Left renal pelvis (tissue), 4 donors: Measurements from ENCODE around the gene RPTOR. TPM values are rescaled to one million over a fixed set of nuclear protein-coding genes. Genes with fewer than 3 reads are reported as not detected.
"Not testable (repeated sequence)": the region's sequence is repeated elsewhere in the genome, so short reads cannot be mapped to it uniquely, and the experiment has no call there.

ENCODE experiments used
- DNase-seq, 4 donors: peaks; one replicate each; pipeline ENCODE4 v3.0.0-alpha.2; 2013; ENCODE audit warnings: low read depth in 4 of 4, low spot score in 3 of 4
- polyA plus RNA-seq, 4 donors: library from polyadenylated mRNA; unstranded; fragments of 120-200 nt; gene quantifications; one replicate each; pipeline ENCODE4 v1.2.1, GENCODE V29; 2013; ENCODE audit not compliant: insufficient read length in 4 of 4

Gene RPTOR
- polyA plus RNA-seq, 4 donors, result 15.1 to 21.2 (median 16.9) TPM

DNA sequence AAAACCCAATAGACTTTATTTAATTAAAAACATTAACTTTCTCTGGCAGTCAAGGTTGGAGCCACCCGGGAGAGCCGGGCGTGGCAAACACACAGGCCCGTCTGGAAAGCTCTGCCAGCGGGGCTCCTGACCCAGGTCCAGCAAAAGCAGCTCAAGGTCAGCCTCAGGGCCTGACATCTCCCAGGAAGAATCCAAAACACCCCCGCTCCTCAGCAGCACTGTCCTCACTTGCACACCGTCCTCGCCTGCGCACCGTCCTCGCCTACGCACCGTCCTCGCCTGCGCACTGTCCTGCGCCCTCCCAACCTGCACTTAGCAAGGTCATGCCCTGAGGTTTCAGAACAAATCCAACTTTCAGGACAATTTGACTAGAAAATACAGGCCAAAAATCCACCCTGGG lies 31.4 kb upstream of the RPTOR start:
- DNase-seq, result no peak

DNA sequence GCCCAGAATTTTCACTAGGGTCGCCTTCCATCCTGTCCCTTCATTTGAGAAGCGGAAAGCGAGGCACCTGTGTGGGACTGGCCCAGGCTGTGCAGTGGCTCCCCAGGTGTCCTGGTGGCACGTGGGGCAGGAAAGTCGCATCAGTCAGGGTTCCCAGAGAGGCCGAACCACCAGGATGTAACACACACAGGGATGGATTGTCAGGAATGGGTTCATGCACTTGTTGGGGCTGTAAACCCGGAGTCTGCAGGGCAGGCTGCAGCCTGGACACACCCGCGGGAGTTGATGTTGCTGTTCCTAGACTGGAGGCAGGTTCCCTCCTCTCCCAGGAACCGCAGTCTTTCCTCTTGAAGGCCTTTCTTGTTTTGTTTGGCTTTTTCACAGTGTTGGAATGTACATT lies 30.7 kb upstream of the RPTOR start:
- DNase-seq, result no peak

DNA sequence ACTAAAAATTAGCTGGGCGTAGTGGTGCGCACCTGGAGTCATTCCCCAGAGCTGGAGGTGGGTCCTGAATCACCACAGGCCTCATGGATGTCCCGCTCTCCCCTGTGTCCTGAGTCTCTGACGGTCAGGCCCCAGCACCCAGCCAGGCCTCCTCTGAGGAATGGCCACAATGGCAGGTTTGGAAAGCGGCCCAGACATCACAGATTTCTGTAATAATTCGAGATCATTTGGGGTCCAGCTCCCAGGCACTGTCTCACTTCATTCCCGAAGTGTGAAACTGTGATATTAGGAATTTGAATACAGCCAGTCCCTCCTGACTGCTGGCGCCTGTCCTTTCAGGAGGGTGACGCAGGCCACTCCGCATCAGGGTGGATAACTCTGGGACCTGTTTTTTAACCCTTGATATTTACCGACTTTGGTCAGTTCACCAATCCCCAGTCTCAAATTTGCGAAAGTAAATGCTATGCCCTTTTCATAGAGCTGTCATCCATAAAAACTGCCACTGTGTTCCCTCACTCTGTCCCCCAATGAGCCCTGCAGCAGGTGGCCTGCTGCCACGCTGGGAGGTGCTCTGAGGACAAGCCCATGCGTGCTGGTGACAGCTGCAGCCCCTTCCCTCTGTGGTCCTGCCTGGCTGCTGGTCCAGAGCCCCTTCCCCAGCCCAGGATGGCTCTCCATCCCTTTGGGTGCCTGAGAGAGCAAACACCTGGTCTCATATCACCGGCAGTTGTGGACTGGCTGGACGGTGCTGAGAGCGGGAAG lies 28.3 kb upstream of the RPTOR start:
- DNase-seq, result no peak

- no peak for DNase-seq
Measured at GRCh38 chr17:80517641-80518040, 27.0 kb upstream of the RPTOR start.

- no peak for DNase-seq
Measured at GRCh38 chr17:80518392-80518791, 26.2 kb upstream of the RPTOR start.

DNA sequence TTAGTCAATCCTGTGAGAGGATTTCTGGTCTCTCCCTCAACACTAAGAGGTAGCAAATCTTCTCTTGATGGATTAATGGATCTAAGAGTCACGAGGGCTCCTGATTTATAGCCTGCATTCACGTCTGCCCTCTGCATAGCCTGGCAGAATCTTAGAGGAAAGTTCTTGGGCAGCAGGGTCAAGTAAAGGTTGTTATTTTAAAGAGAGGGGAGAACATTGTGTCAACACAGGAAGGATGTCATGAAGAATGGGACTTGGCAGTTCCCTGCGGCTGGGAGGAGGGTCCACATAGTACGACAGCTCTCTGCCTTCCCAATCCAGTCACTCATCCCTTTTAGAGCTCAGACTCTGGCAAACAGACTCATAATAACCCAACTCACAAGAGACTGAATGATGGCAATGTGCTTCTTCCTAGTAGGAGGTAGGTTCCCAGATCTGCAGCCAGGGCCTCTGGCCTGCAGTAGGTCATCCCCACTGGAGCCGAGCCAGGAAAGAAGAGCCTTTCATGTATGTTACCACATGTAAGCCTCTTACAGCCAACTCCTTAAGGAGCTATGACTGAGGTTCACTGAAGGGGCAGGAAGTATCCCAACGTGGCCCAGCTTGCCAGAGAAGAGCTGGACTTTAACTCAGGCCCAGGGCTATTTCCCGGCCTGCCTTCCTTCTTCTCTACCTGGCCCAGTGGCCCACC lies 25.4 kb upstream of the RPTOR start:
- DNase-seq, result no peak

DNA sequence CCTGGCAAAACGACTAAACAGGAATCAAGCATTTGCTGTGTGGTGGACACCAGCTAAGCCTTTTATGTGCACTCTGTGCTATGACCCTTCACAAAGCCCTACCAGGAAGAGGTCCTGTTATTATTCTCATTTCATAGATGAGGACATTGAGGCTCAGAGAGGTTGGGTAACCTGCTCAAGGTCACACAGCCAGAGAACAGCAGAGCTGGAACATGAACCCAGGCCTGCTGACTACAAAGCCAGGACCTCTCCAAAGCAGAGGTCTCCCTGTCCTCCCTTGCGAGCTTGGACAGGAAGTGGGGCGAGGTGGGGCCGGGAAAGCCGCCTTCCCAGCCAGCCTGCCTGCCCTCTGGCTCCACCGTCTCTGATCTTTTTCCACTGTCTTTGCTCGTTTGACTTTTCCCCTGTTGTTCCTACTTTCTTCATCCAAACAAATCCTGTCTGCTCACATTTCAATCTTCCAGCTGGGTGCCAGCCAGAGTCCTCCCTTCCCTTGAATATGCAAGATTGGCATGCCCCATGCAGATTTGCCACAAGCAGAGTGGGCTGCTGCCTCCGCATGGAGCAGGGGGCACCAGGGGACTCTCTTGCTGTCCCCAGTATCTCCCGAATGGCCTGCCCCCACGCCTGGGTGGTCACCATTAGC lies 23.7 kb upstream of the RPTOR start:
- DNase-seq, result no peak

GRCh38 chr17:80523054-80523744 lies 21.4 kb upstream of the RPTOR start:
- DNase-seq, result no peak

DNA sequence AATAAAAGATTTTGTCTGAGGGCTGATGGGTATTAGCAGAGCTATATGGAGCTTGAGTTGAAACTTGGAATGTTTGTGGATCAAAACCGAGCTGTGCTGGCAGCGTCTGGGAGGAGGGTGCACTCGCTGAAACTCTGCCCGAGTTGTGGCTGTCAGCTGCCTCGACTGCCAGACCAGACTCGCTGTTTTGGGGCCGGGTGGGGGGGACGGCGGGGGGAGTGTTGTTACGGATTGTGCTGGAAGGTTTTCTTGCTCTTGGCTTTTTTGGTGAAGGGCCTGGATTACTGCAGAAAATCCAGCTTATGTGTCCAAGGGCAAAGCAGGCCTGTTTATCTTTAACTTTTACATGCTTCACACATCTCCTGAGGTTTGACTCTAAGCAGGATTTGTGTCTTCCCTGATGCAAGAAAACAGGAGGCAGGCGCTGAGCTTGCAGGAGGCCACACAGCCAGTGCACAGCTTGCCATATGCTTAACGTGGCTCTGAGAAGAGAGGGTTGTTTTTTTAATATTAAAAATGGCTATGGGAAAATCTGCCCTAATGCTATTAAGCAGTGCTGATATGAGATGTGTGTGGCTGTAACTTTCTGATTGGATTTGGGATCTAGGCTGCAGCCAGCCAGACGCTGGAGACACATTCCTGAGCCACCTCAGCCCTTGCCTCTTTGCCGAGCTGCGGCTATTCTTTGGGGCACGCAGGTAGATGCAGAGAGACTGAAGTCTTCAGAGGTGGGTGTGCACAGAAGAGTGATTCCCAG lies 20.5 kb upstream of the RPTOR start:
- no peak for DNase-seq

GRCh38 chr17:80526116-80526910 lies 18.3 kb upstream of the RPTOR start:
- DNase-seq, result no peak

GRCh38 chr17:80527016-80527645 lies 17.5 kb upstream of the RPTOR start:
- DNase-seq, result no peak

GRCh38 chr17:80528536-80528935 lies 16.1 kb upstream of the RPTOR start:
- no peak for DNase-seq

DNA sequence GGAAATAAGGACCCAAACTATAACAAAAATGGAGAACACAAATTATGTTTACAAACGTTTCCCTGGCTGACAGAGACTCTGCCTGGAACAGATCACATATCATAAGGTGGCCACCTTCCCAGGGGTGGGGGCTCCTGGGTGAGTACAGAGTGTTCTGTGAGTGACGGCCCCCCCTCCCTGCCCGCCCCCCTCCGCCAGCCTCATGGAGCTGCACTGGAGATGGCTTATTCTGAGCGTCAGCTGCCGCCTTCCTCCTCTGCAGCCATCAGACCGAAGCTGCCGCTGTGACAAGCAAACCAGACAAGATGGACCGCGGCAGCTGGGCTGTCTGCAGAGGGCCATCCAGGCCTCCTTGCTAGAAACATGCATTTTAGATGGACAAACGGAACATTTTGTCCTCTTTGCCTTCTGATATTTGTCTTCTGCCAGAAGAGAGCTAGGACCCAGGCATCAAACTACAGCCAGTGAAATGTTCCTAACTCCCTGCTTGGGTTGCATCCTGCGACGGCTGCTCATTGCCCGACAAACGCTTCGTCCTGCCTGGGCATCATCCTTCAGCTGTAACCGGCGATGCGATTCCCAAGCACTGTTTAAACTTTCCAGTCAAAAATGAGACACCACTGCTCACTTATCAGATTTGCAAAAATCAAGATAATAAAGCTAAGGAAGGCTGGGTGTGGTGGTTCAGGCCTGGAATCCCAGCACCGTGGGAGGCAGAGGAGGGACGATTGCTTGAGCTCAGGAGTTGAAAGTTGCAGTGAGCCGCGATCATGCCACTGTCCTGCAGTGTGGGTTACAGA lies 15.3 kb upstream of the RPTOR start:
- no peak for DNase-seq

- DNase-seq, result no peak
Measured at GRCh38 chr17:80529904-80530292, 14.7 kb upstream of the RPTOR start.

DNA sequence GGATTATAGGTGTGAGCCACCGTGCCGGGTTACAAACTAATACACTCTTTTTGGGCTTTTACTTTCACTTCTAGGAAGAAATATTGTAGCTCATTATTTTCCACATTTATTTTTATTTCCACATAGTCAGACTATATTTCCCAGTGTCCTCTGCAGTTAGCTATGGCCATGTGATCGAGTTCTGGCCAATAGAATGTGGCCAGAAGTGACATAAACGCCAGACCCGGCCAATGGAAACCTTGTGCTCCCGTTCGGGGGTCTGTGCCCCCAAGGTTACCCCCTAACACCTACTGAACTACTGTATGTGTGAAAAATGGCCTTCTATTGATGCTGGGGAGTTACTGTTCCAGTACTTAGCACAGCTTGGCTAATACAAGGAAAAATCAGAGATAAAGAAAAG lies 13.2 kb upstream of the RPTOR start:
- no peak for DNase-seq

GRCh38 chr17:80537386-80537785 lies 7.3 kb upstream of the RPTOR start:
- DNase-seq, result not testable (repeated sequence)

DNA sequence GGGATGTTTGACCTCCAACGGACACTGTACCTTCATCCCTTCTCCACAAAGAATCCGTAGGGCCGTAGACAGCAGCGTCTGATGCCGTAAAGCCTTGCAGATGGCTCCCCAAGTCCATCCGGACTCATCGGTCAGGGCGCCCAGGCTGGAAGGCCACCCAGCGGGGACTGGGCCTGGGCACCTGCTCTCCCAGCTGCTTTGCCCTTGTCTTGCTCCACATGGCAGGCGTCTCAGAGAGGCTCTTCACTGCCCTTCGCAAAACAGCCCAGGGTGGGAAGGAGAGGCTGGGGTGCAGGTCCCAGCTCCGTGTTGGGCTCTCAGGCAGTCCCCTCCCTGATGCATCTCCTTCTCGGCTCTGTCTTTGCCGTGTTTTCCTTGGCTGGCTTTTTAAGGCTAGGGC lies 6.2 kb upstream of the RPTOR start:
- no peak for DNase-seq

GRCh38 chr17:80539022-80539641 lies 5.5 kb upstream of the RPTOR start:
- no peak for DNase-seq
